SK-N-SH (cell line): ENCODE measurements around the gene CYP4F3. TPM values are rescaled to one million over a fixed set of nuclear protein-coding genes. Genes with fewer than 3 reads are reported as not detected.
"Not testable (repeated sequence)": the region's sequence is repeated elsewhere in the genome, so short reads cannot be mapped to it uniquely, and the experiment has no call there.

Source experiments
- CTCF ChIA-PET: fragments of 300-600, 350-600 bp; formaldehyde crosslinking; extraction: SDS; loops from one replicate; lab custom pipeline; 2021; lab: Yijun Ruan, JAX
- POLR2A ChIA-PET: fragments of 350-600 bp; sonication (Branson Sonifier 250); formaldehyde crosslinking; extraction: SDS; loops from one replicate; lab custom pipeline; 2020; ENCODE audit warnings: antibody characterized with exemption, inconsistent platforms; lab: Yijun Ruan, JAX
- DNase-seq: peaks from one replicate; pipeline ENCODE4 v3.0.0; 2012
- H2AFZ ChIP-seq: fragments of 200-600 bp; sonication (generic); 2 replicates; pipeline ENCODE4 v1.8.1; 2016; ENCODE audit warnings: antibody characterized with exemption, mild to moderate bottlenecking, low read depth
- H3F3A ChIP-seq: fragments of 200-600 bp; sonication (generic); replicated peaks from 2 replicates; pipeline ENCODE3; 2016; ENCODE audit warnings: antibody characterized with exemption, mild to moderate bottlenecking; ENCODE audit not compliant: insufficient read depth
- H3K27ac ChIP-seq, 2 experiments: fragments of 200-500 bp in 1 of 2; fragments of 200-600 bp in 1 of 2; sonication (Bioruptor generic) in 1 of 2; sonication (generic), shearing (Covaris generic) in 1 of 2; 2 replicates each; pipeline versions ENCODE4 v1.5.1 to v1.6.1; 2014 to 2016; ENCODE audit warnings: low read depth in 2 of 2, inconsistent platforms in 1 of 2, low read length in 1 of 2, mild to moderate bottlenecking in 1 of 2, mixed read lengths in 1 of 2
- H3K27me3 ChIP-seq: fragments of 200-600 bp; sonication (generic), shearing (Covaris generic); 2 replicates; pipeline ENCODE4 v1.6.1; 2016; ENCODE audit warnings: mixed run types; ENCODE audit not compliant: insufficient read depth
- H3K36me3 ChIP-seq, 2 experiments: fragments of 200-500 bp in 1 of 2; fragments of 200-600 bp in 1 of 2; sonication (Bioruptor generic) in 1 of 2; sonication (generic) in 1 of 2; replicated peaks in 1 of 2; 2 replicates each; pipeline versions ENCODE3 to v1.5.1; 2014 to 2016; ENCODE audit warnings: low read length in 1 of 2, mild to moderate bottlenecking in 1 of 2; ENCODE audit not compliant: insufficient read depth in 2 of 2, control insufficient read depth in 1 of 2
- H3K4me1 ChIP-seq, 2 experiments: fragments of 200-500 bp in 1 of 2; fragments of 200-600 bp in 1 of 2; sonication (Bioruptor generic) in 1 of 2; sonication (generic), shearing (Covaris generic) in 1 of 2; 2 replicates each; pipeline versions ENCODE4 v1.5.1 to v1.6.1; 2014 to 2016; ENCODE audit warnings: low read depth in 1 of 2, low read length in 1 of 2, mixed run types in 1 of 2; ENCODE audit not compliant: insufficient read depth in 2 of 2, control insufficient read depth in 1 of 2
- H3K4me2 ChIP-seq: fragments of 200-600 bp; sonication (generic), shearing (Covaris generic); 2 replicates; pipeline ENCODE4 v1.6.1; 2017; ENCODE audit warnings: mixed run types
- H3K4me3 ChIP-seq, 2 experiments: fragments of 200-500 bp in 1 of 2; fragments of 200-600 bp in 1 of 2; sonication (Bioruptor generic) in 1 of 2; sonication (generic), shearing (Covaris generic) in 1 of 2; 2 replicates each; pipeline versions ENCODE4 v1.5.1 to v1.8.1; 2014 to 2016; ENCODE audit warnings: low read depth in 2 of 2, inconsistent platforms in 1 of 2, low read length in 1 of 2, mild to moderate bottlenecking in 1 of 2, mixed read lengths in 1 of 2, moderate library complexity in 1 of 2
- H3K79me2 ChIP-seq: fragments of 200-600 bp; sonication (generic); 2 replicates; pipeline ENCODE4 v1.8.1; 2017; ENCODE audit warnings: mild to moderate bottlenecking; ENCODE audit not compliant: insufficient read depth
- H3K9ac ChIP-seq: fragments of 200-600 bp; sonication (generic); 2 replicates; pipeline ENCODE4 v1.6.1; 2017; ENCODE audit warnings: mixed run types
- H3K9me2 ChIP-seq: fragments of 200-600 bp; sonication (generic); 2 replicates; pipeline ENCODE4 v1.6.1; 2017; ENCODE audit warnings: mixed run types
- H3K9me3 ChIP-seq: fragments of 200-600 bp; sonication (generic); 2 replicates; pipeline ENCODE4 v1.6.1; 2017; ENCODE audit warnings: mixed run types, mild to moderate bottlenecking, moderate library complexity
- H4K20me1 ChIP-seq: fragments of 200-600 bp; sonication (generic); 2 replicates; pipeline ENCODE4 v1.6.1; 2017; ENCODE audit warnings: mild to moderate bottlenecking, mixed run types; ENCODE audit not compliant: insufficient read depth
- ELF1 ChIP-seq: IDR thresholded peaks from 2 replicates; pipeline ENCODE4 v1.4.0; 2012
- FOSL2 ChIP-seq: IDR thresholded peaks from 2 replicates; pipeline ENCODE4 v1.4.0; 2012; ENCODE audit warnings: low read depth, mild to moderate bottlenecking, moderate library complexity, borderline replicate concordance
- FOXJ3 ChIP-seq: sonication (generic); formaldehyde crosslinking; IDR thresholded peaks from 2 replicates; pipeline ENCODE4 v1.5.1; 2020; ENCODE audit warnings: mild to moderate bottlenecking, missing genetic modification reagents
- FOXM1 ChIP-seq: IDR thresholded peaks from 2 replicates; pipeline ENCODE4 v1.4.0; 2012; ENCODE audit warnings: low read depth, mild to moderate bottlenecking
- GABPA ChIP-seq: IDR thresholded peaks from 2 replicates; pipeline ENCODE4 v1.4.0; 2012; ENCODE audit warnings: low read depth, mild to moderate bottlenecking
- NRF1 ChIP-seq: IDR thresholded peaks from 2 replicates; pipeline ENCODE4 v1.6.1; 2012; ENCODE audit warnings: low read depth, mild to moderate bottlenecking, low read length
- RFX5 ChIP-seq: IDR thresholded peaks from 2 replicates; pipeline ENCODE4 v1.6.1; 2012; ENCODE audit warnings: mild to moderate bottlenecking, improper control_type of control experiment, low read length
- RXRA ChIP-seq: IDR thresholded peaks from 2 replicates; pipeline ENCODE4 v1.4.0; 2012; ENCODE audit warnings: low read depth, mild to moderate bottlenecking, borderline replicate concordance
- TAF1 ChIP-seq: IDR thresholded peaks from 2 replicates; pipeline ENCODE4 v1.6.1; 2012; ENCODE audit warnings: low read depth, mild to moderate bottlenecking, low read length, moderate library complexity, borderline replicate concordance
- WGBS: methylation state at CpG from one replicate; pipeline ENCODE4 v1.1.6; 2017; ENCODE audit warnings: low lambda C conversion rate; 5-methylcytosine and 5-hydroxymethylcytosine counted together
- polyA plus RNA-seq, 3 experiments: library from polyadenylated mRNA; depleted of rRNA; stranded (reverse); fragments of >200 nt; gene quantifications; 2 replicates each; pipeline ENCODE4 v1.2.3, GENCODE V29; 2012
- TF ChIP-seq, protein P1 (sequence below): fragments of 150-350 bp; IDR thresholded peaks from 2 replicates; pipeline ENCODE4 v1.6.1; 2016; ENCODE audit warnings: mild to moderate bottlenecking, low read depth, low read length
- TF ChIP-seq, protein P2 (sequence below): IDR thresholded peaks from 2 replicates; pipeline ENCODE4 v1.4.0; 2012; ENCODE audit warnings: low read depth
- TF ChIP-seq, protein P3 (sequence below): IDR thresholded peaks from 2 replicates; pipeline ENCODE4; 2012
- TF ChIP-seq, protein P4 (sequence below): IDR thresholded peaks from 2 replicates; pipeline ENCODE4 v1.6.1; 2012; ENCODE audit warnings: mild to moderate bottlenecking, low read depth, low read length, moderate library complexity

Gene CYP4F3
- polyA plus RNA-seq, 1 of the 3 experiments (the other 2 are of a cell fraction): 0.08 TPM

DNA sequence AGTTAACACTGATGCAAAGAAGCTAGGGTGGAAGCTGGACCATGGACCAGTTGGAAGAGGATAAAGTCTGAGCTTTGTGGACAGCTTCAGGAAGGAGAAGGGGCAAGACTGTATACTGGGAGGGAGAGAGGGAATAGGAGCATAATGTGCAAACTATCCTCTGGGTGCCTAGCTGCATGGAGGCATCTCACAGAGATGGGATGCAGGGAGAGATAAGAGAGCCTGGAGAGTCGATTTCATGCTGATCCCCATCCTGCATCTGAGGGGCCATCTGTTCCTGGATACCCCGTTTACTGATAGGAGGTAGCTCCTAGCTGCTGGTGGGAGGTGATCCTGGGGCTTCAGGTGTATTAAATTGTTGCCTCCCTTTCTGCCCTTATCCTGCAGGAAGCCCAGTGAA lies 8.8 kb downstream of the CYP4F3 start:
- H3K27ac ChIP-seq: no peak overlapping the region
- no peaks in the 10 kb centered on the region for H3K36me3 ChIP-seq
- no peak overlapping the region for H3K9ac ChIP-seq
- ChIA-PET CTCF (no interaction called here), POLR2A (no interaction called here)
- no peaks in the 10 kb centered on the region for H3K79me2 ChIP-seq
- TF ChIP-seq, protein P1, sequence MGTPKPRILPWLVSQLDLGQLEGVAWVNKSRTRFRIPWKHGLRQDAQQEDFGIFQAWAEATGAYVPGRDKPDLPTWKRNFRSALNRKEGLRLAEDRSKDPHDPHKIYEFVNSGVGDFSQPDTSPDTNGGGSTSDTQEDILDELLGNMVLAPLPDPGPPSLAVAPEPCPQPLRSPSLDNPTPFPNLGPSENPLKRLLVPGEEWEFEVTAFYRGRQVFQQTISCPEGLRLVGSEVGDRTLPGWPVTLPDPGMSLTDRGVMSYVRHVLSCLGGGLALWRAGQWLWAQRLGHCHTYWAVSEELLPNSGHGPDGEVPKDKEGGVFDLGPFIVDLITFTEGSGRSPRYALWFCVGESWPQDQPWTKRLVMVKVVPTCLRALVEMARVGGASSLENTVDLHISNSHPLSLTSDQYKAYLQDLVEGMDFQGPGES: no peak
- TF ChIP-seq, protein P2, sequence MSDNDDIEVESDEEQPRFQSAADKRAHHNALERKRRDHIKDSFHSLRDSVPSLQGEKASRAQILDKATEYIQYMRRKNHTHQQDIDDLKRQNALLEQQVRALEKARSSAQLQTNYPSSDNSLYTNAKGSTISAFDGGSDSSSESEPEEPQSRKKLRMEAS: no peak
- TF ChIP-seq, protein P3, sequence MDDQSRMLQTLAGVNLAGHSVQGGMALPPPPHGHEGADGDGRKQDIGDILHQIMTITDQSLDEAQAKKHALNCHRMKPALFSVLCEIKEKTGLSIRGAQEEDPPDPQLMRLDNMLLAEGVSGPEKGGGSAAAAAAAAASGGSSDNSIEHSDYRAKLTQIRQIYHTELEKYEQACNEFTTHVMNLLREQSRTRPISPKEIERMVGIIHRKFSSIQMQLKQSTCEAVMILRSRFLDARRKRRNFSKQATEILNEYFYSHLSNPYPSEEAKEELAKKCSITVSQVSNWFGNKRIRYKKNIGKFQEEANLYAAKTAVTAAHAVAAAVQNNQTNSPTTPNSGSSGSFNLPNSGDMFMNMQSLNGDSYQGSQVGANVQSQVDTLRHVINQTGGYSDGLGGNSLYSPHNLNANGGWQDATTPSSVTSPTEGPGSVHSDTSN: no peak
- TF ChIP-seq FOXJ3 (CRISPR knock-in tag) (no peak), RFX5 (no peak), NRF1 (no peak), FOSL2 (no peak), ELF1 (no peak), TAF1 (no peak), FOXM1 (no peak), GABPA (no peak), RXRA (no peak)
- TF ChIP-seq, protein P4, sequence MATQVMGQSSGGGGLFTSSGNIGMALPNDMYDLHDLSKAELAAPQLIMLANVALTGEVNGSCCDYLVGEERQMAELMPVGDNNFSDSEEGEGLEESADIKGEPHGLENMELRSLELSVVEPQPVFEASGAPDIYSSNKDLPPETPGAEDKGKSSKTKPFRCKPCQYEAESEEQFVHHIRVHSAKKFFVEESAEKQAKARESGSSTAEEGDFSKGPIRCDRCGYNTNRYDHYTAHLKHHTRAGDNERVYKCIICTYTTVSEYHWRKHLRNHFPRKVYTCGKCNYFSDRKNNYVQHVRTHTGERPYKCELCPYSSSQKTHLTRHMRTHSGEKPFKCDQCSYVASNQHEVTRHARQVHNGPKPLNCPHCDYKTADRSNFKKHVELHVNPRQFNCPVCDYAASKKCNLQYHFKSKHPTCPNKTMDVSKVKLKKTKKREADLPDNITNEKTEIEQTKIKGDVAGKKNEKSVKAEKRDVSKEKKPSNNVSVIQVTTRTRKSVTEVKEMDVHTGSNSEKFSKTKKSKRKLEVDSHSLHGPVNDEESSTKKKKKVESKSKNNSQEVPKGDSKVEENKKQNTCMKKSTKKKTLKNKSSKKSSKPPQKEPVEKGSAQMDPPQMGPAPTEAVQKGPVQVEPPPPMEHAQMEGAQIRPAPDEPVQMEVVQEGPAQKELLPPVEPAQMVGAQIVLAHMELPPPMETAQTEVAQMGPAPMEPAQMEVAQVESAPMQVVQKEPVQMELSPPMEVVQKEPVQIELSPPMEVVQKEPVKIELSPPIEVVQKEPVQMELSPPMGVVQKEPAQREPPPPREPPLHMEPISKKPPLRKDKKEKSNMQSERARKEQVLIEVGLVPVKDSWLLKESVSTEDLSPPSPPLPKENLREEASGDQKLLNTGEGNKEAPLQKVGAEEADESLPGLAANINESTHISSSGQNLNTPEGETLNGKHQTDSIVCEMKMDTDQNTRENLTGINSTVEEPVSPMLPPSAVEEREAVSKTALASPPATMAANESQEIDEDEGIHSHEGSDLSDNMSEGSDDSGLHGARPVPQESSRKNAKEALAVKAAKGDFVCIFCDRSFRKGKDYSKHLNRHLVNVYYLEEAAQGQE: no peak
- H3K4me2 ChIP-seq: no peak overlapping the region
- H3K9me2 ChIP-seq: no peaks in the 10 kb centered on the region
- no peak overlapping the region for H2AFZ ChIP-seq
- no peaks in the 10 kb centered on the region for H4K20me1 ChIP-seq
- H3F3A ChIP-seq: no peaks in the 10 kb centered on the region
- H3K9me3 ChIP-seq: no peaks in the 10 kb centered on the region
- H3K27me3 ChIP-seq: no peaks in the 10 kb centered on the region
- no peak for DNase-seq
- WGBS: 13% methylated on average over 2 of the region's 2 CpGs
- no peaks in the 10 kb centered on the region for H3K4me1 ChIP-seq
- H3K4me3 ChIP-seq: no peak overlapping the region

DNA sequence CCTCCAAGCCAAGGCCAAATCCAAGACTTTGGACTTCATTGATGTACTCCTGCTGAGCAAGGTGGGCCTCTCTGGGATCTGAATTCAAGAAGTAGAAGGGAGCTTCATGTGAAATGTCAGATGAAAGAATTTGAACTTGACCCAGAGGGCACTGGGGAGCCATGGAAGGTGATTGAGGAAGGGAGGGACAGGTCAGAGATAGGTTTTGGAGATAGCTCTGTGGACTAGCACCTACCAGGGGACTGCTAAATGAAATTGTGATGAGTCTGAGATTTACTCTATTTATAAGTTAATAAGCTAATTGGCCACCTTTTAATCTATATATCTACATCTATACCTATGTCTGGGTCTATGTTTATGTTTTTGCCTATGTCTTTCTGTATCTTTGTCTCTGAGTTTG lies 9.4 kb downstream of the CYP4F3 start:
- CTCF ChIA-PET, DNase-seq, POLR2A ChIA-PET, H3K9me2 ChIP-seq, H3K4me2 ChIP-seq, H2AFZ ChIP-seq, H3K4me1 ChIP-seq, H3K36me3 ChIP-seq, H3F3A ChIP-seq, H3K9me3 ChIP-seq, H3K27ac ChIP-seq, H4K20me1 ChIP-seq, H3K9ac ChIP-seq, H3K4me3 ChIP-seq, H3K27me3 ChIP-seq, H3K79me2 ChIP-seq: not testable (repeated sequence)
